Fibroblast of the conjunctiva (primary cell): Measurements from ENCODE around the gene SMURF1.

Experiments
- DNase-seq: peaks from one replicate; pipeline ENCODE4 v3.0.0-alpha.2; 2010; ENCODE audit warnings: low read depth

Gene SMURF1

GRCh38 chr7:98985945-98986344, 158.0 kb downstream of the SMURF1 start:
- DNase-seq, result no peak

GRCh38 chr7:98985406-98985805, 158.5 kb downstream of the SMURF1 start:
- DNase-seq, result no peak

DNA sequence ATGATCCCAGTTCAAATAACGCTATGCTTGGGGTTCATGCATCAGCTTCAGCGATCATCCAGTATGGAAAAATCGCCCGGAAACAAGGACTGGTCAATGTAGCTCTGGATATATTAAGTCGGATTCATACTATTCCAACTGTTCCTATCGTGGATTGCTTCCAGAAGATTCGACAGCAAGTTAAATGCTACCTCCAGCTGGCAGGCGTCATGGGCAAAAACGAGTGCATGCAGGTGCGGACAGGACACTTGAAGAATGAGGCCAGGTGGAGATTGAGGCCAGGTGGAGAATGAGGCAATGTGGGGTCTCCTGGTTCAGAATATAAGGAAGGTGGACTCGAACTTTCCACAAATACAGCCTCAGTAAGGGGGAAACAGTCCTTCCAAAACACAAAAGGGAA, 159.8 kb downstream of the SMURF1 start:
- no peak for DNase-seq

- DNase-seq, result no peak
Observed at GRCh38 chr7:98982686-98983085, 161.2 kb downstream of the SMURF1 start.

DNA sequence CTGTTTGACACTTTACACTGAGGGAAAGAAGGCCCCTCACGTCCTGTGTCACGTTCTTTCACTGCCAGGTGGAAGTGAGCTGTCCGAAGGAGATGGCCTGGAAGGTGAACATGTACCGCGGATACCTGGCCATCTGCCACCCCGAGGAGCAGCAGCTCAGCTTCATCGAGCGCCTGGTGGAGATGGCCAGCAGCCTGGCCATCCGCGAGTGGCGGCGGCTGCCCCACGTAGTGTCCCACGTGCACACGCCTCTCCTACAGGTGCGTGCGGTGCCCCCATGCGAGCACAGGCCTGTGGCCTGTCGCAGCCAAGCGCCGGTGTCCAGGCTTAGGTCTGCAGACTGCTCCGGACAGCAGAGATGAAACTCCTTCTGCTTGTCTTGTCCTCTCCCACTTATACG, 162.2 kb downstream of the SMURF1 start:
- DNase-seq, result no peak

GRCh38 chr7:98978672-98979071, 165.2 kb downstream of the SMURF1 start:
- DNase-seq, result no peak
